GM19467 (cell line): Measurements from ENCODE around the gene CRYAB.
"Not testable (repeated sequence)": the region's sequence is repeated elsewhere in the genome, so short reads cannot be mapped to it uniquely, and the experiment has no call there.

Experiments used
- ATAC-seq: cut with Tn5 transposase; IDR thresholded peaks from one replicate; pipeline ENCODE4 v1.9.1; 2021; ENCODE audit warnings: mild to moderate bottlenecking, moderate library complexity; ENCODE audit not compliant: unreplicated experiment

The CRYAB gene

GRCh38 chr11:111934306-111934705 lies 22.7 kb upstream of the CRYAB start:
- ATAC-seq: no peak

GRCh38 chr11:111933872-111934271 lies 22.3 kb upstream of the CRYAB start:
- ATAC-seq: no peak

- not testable (repeated sequence) for ATAC-seq
Measured at GRCh38 chr11:111933176-111933575, 21.6 kb upstream of the CRYAB start.

- ATAC-seq: no peak
Measured at GRCh38 chr11:111932611-111932950, 21.0 kb upstream of the CRYAB start.

- no peak for ATAC-seq
Measured at GRCh38 chr11:111930472-111930871, 18.9 kb upstream of the CRYAB start.

- peak; percentile 91 for ATAC-seq
Measured at GRCh38 chr11:111926505-111927391, 15.2 kb upstream of the CRYAB start.

GRCh38 chr11:111925953-111926352 lies 14.4 kb upstream of the CRYAB start:
- ATAC-seq: no peak

- ATAC-seq: no peak
Measured at GRCh38 chr11:111923951-111924350, 12.4 kb upstream of the CRYAB start.

- ATAC-seq: no peak
Measured at GRCh38 chr11:111923351-111923788, 11.8 kb upstream of the CRYAB start.

- no peak for ATAC-seq
Measured at GRCh38 chr11:111922803-111923202, 11.2 kb upstream of the CRYAB start.

GRCh38 chr11:111921541-111922230 lies 10.1 kb upstream of the CRYAB start:
- no peak for ATAC-seq

- ATAC-seq: no peak
Measured at GRCh38 chr11:111920908-111921307, 9.3 kb upstream of the CRYAB start.

GRCh38 chr11:111918390-111919256 lies 7.1 kb upstream of the CRYAB start, which contains the start of gene C11orf52:
Gene C11orf52, plus strand, starts transcription at chr11:111918913. Its CDS starts 60 bp downstream, at chr11:111918973.
- ATAC-seq: no peak

GRCh38 chr11:111917788-111918187 lies 6.2 kb upstream of the CRYAB start:
- ATAC-seq: no peak

GRCh38 chr11:111917312-111917711 lies 5.7 kb upstream of the CRYAB start:
- no peak for ATAC-seq

- no peak for ATAC-seq
Measured at GRCh38 chr11:111916768-111917167, 5.2 kb upstream of the CRYAB start.

GRCh38 chr11:111913997-111914396 lies 2.4 kb upstream of the CRYAB start:
- ATAC-seq: no peak

- no peak for ATAC-seq
Measured at GRCh38 chr11:111913031-111913861, 1.7 kb upstream of the CRYAB start.

GRCh38 chr11:111912535-111912934 lies 965 bp upstream of the CRYAB start, which contains the start of gene HSPB2:
Gene HSPB2, plus strand, starts transcription at chr11:111912734. Its CDS starts 96 bp downstream, at chr11:111912830.
- no peak for ATAC-seq
